Peyer's patch (tissue), 4 donors: ENCODE data around the gene CABP7.

Experiments used
- POLR2A ChIP-seq, 2 donors: fragments of 450-650 bp; IDR thresholded peaks; one replicate each; pipeline ENCODE4 v1.5.1; 2017; ENCODE audit warnings: antibody characterized with exemption in 2 of 2, mild to moderate bottlenecking in 2 of 2, moderate library complexity in 2 of 2
- TF ChIP-seq, protein P1 (sequence below), 6 experiments: fragments of 450-650 bp in 4 of 6; fragments of 200-600 bp in 2 of 6; sonication (generic) in 1 of 6; IDR thresholded peaks; one replicate each; pipeline ENCODE4 v1.5.1; 2017 to 2019; ENCODE audit warnings: antibody characterized with exemption in 6 of 6, mild to moderate bottlenecking in 3 of 6, moderate library complexity in 1 of 6

DNA sequence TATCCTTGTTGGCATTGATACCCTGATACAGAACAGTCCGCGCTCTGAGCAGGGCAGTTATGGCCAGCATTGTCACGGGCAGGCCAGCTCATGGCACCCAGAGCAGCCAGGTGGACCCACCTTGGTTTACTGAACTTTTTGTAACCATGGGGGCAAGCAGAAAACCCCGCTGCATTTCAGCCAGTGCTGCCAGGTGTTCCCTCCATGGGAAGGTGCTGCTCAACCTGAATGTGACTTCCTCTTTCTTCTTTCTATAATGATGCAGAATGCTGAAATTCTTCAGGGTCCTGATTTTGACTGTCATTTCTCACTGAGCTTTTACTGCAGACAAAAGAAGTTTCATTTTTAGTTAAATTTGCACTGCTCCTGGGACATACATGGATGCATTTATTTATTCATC lies 35.6 kb upstream of the CABP7 start:
- TF ChIP-seq, protein P1, sequence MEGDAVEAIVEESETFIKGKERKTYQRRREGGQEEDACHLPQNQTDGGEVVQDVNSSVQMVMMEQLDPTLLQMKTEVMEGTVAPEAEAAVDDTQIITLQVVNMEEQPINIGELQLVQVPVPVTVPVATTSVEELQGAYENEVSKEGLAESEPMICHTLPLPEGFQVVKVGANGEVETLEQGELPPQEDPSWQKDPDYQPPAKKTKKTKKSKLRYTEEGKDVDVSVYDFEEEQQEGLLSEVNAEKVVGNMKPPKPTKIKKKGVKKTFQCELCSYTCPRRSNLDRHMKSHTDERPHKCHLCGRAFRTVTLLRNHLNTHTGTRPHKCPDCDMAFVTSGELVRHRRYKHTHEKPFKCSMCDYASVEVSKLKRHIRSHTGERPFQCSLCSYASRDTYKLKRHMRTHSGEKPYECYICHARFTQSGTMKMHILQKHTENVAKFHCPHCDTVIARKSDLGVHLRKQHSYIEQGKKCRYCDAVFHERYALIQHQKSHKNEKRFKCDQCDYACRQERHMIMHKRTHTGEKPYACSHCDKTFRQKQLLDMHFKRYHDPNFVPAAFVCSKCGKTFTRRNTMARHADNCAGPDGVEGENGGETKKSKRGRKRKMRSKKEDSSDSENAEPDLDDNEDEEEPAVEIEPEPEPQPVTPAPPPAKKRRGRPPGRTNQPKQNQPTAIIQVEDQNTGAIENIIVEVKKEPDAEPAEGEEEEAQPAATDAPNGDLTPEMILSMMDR (IDR thresholded peaks at IDR 0.05), result no peak
- TF ChIP-seq POLR2A (IDR thresholded peaks at IDR 0.05), result no peak
